GDM1 (cell line): ENCODE data around the gene WDR18.
"Not testable (repeated sequence)": the region's sequence is repeated elsewhere in the genome, so short reads cannot be mapped to it uniquely, and the experiment has no call there.

Experiments
- DNase-seq: peaks from one replicate; lab custom pipeline; 2025; lab: John Stamatoyannopoulos, UW

The WDR18 gene

DNA sequence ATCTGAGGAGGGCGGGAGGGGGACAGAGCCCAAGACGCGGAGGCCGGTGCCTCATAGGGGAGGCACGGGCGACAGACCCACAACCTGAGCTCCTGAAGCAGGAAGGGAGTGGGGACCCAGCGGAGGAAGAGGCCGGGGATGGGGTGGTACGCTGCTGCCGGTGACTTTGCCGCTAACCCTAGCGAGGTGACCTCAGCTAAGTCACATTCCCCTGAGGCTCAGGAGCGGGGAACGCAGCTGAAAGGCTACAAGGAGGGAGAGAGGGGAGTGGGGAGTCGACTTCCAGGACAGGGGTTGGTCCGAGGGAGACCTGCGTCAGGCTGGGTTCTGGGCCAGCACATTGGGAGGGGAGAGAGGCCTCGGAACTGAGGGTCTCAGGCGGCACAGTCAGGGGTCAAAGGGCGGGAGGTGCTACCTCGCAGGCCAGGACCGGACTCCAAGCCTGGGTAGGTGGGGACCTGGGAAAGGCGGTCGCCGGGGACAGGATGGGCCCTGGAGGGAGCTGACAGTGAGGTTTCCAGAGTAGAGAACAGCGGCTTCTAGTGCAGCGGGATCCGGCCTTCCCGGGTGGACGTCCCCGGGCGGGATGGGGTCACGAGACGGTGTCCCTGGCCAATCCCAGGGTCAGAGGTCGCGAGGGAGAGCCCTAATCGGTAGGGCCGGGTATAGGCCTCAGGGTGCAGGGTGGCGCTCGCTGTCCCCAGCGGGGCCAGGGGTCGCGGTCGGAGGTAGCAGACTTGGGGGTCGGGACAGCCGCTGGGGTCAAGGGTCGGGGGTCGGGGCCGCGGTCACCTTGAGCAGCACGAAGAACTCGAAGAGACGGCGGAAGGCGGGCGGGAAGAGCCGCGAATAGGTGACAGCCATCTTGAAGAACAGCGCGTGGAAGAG is 36.1 kb downstream of the WDR18 start:
- no peak for DNase-seq

- peak; percentile 97 for DNase-seq
Measured at GRCh38 chr19:1020868-1021425, 36.8 kb downstream of the WDR18 start, which contains the start of gene TMEM259. Gene TMEM259, minus strand, starts transcription at chr19:1021123. Its CDS starts 127 bp downstream, at chr19:1020996.

DNA sequence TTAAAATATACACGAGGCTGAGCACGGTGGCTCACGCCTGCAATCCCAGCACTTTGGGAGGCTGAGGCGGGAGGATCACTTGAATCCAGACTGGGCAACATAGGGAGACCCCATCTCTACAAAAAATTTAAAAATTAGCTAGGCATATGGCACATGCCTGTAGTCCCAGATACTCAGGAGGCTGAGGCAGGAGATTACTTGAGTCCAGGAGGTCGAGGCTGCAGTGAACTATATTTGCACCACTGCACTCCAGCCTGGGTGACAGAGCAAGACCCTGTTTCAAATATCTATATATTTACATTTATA is 39.7 kb downstream of the WDR18 start:
- not testable (repeated sequence) for DNase-seq

GRCh38 chr19:1025080-1025479 is 40.9 kb downstream of the WDR18 start:
- not testable (repeated sequence) for DNase-seq

GRCh38 chr19:1025960-1026782 is 42.0 kb downstream of the WDR18 start, which contains the start of gene CNN2:
Gene CNN2, plus strand, starts transcription at chr19:1026608. Its CDS starts 54 bp downstream, at chr19:1026662.
- DNase-seq, result peak; percentile 78

DNA sequence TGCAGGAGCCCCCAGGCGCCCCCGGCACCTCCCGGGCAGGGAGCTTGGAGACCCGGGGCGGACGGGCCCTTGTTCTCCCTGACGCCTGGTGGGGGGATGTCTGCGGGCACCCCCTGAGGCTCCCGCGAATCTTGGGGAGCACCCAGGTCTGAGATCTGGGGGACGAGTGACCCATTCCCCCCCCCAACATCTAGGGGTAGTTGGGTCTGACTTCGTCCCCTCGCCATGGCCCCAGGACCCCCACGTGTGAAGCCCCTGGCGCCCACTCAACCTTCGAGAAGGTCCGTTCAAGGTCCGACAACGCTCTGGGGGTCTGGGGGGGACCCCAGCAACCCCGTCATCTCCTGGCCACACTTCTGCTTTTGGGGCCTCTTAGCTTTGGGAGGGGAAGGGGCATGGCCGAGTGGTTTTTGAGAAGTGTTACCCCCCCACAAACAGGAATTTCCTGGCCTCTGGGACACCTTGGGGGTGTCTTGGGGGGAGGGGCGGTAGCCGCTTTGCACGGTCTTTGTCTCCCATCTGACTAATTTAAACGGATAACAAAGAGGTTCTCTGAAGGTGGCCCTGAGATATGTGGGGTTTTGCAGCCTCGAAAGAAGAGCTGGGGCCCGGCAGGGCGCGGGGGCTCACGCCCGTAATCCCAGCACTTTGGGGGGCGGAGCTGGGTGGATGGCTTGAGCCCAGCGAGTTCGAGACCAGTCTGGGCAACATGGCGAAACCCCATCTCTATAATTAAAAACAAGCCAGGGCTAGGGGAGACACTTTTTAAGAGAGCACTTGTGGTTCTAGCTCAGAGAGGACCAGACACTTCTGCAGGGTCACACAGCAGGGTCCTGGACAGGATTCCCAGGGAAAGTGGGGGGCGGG is 42.9 kb downstream of the WDR18 start:
- DNase-seq, result peak; percentile 23

DNA sequence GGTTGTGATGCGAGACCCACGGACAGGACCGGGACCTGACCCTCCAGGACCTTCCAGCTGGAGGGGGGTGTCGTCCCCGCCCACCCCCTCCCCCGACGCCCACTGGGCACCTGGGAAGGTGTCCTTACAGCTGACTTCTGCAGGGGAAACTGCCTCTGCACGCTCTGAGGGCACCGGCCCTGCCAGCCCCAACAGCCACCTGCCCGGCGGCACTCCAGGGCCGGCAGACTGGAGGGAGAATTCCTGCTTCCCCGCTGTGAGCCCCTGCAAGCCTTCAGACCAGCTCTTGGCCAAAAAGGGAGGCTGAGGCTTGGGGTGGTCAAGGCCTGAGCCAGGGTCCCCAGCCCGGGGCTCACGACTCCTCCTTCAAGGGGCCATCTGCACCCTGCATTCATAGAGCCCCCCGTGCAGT is 43.5 kb downstream of the WDR18 start:
- no peak for DNase-seq

- no peak for DNase-seq
Measured at GRCh38 chr19:1028062-1028926, 44.1 kb downstream of the WDR18 start.

DNA sequence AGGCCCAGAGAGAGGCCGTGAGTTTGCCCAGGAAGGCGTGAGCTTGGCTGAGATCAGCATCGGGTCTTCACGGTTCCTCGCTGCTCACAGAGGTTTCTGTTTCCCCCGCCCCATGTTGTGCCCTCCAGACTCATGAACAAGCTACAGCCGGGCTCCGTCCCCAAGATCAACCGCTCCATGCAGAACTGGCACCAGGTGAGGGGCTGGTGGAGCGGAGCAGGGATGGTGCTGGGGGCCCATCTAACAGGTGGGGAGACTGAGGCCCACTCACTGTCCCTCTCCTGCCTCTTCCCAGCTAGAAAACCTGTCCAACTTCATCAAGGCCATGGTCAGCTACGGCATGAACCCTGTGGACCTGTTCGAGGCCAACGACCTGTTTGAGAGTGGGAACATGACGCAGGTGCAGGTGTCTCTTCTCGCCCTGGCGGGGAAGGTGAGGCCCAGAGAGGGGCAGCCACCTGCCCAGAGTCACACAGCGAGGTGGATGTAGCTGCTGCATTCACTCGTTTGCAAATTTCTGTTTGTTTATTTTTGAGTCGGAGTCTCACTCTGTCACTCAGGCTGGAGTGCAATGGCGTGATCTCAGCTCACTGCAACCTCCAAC is 48.2 kb downstream of the WDR18 start:
- no peak for DNase-seq

DNA sequence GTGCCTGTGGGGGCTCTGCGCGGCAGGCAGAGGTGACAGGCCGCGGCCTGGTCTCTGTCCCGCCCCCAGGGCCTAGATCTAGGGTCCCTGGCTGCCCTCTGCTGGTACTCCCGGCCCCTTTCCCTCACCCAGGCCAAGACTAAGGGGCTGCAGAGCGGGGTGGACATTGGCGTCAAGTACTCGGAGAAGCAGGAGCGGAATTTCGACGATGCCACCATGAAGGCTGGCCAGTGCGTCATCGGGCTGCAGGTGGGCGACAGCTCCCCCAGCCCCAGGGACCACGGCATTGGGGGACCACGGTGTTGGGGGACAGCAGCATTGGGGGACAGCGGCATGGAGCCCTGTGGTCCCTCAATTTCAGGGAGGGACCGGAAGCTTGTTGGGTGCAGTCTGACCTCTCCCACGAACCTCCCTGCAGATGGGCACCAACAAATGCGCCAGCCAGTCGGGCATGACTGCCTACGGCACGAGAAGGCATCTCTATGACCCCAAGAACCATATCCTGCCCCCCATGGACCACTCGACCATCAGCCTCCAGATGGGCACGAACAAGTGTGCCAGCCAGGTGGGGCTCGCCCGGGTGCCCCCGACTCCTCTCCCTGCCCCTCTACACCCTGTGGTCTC is 52.0 kb downstream of the WDR18 start:
- DNase-seq, result no peak

DNA sequence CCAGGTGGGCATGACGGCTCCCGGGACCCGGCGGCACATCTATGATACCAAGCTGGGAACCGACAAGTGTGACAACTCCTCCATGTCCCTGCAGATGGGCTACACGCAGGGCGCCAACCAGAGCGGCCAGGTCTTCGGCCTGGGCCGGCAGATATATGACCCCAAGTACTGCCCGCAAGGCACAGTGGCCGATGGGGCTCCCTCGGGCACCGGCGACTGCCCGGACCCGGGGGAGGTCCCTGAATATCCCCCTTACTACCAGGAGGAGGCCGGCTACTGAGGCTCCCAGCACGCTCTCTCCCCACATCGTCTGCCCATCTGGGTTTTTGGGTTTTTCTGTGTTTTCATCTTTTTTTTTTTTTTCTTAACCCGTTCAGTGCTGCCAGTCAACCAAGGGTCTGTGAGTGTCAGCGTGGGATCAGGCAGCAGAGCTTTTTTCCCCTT is 53.5 kb downstream of the WDR18 start:
- no peak for DNase-seq

- no peak for DNase-seq
Measured at GRCh38 chr19:1038978-1039645, 55.0 kb downstream of the WDR18 start.

DNA sequence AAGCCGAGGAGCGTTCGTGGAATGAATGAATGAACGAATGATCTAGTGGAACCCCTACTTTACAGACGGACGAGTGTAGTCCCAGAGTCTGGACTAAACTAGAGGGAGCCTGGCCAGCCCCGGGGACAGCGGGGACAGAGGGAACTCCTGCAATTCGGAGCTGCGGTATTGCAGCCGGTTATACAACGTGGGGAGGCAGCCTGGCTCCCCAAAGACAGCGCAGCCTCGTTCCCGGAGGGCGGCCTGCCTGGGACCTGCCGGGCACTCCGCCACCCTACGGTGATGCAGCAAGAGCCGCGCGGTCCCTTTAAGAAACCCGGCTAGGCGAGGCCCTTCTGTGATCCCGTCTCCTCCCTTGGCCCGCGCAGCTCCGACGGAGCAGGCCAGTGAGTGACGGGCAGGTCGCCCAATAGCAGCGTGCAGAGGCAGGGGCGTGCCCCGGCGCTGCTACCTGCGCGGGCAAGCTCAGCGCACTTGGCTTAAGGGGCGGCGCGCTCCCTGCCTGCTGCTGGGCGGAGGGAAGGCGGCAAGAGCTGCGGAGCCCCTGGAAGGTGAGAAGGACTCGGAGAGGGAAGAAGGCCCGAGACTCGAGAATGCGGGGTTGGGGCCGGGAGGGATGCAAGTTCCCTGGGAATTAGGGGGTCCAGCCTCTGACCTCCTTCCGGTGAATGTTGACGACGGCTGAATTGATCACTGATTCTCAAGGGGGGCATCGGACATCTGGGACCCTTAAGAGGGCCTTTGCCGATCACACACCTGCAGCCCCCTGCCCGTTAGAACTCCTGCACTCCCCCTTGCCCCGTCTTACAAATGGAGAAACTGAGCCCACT is 55.7 kb downstream of the WDR18 start, which contains the start of gene ABCA7:
TSS of gene ABCA7 (plus strand) at position 462 of the 830 bp plus-strand sequence. CDS start 1,255 bp downstream, outside the sequence.
- DNase-seq, result peak; percentile 98

DNA sequence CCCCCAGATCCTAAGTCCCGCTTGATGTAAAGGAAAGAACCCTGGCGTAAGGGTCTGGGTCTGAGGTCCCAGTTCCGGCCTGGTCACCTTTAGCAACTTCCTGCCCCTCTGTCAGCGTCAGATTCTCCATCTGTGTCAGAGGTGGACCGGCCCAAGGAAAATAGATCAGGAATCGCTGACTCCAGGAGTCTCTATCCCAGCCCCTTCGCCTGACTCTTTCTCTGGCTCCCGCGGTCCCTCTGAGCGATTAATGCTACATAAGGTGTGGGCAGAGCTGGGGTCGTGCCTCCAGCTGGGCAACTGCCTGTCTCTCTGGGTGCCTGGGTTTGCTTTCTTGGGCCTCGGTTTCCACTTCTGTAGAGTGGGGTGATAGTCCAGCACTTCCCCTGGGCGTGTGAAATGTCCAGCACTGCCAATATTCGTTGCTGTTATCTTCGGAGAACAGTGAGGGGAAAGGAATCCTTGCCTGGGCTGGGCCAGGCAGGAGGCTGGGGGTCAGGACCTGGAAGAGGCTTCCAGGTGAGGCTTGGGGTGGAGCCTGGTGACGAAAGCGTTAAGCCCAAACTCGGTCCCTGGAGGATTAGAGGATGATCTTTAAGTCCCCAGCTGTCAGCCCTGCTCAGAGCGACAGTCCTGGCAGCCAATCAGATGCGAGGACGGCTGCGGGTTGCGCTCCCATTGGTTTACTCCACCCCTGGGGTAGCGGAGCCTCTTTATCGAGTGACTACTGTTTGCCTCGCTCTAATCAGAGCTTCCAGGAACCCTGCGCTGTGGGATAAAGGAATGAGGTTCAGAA is 56.5 kb downstream of the WDR18 start:
- DNase-seq, result peak; percentile 78

DNA sequence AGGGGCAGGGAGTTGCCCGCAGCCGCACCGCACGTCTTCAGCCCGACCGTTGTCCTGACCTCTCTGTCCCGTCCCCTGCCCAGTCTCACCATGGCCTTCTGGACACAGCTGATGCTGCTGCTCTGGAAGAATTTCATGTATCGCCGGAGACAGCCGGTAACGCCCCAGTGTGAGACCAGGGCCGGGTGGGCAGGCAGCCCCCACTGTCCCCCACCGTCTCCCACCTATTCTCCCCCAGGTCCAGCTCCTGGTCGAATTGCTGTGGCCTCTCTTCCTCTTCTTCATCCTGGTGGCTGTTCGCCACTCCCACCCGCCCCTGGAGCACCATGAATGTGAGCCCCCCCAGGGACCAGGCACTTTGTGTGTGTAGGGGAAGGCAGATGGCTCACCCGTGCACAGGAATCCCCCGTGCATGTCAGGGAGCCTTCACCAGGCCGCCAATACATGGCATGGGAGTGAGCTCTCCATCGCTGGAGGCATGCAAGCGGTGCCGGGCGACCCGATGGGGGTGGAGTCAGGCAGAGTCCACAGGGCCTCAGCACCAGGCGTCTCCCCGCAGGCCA is 57.2 kb downstream of the WDR18 start:
- no peak for DNase-seq

DNA sequence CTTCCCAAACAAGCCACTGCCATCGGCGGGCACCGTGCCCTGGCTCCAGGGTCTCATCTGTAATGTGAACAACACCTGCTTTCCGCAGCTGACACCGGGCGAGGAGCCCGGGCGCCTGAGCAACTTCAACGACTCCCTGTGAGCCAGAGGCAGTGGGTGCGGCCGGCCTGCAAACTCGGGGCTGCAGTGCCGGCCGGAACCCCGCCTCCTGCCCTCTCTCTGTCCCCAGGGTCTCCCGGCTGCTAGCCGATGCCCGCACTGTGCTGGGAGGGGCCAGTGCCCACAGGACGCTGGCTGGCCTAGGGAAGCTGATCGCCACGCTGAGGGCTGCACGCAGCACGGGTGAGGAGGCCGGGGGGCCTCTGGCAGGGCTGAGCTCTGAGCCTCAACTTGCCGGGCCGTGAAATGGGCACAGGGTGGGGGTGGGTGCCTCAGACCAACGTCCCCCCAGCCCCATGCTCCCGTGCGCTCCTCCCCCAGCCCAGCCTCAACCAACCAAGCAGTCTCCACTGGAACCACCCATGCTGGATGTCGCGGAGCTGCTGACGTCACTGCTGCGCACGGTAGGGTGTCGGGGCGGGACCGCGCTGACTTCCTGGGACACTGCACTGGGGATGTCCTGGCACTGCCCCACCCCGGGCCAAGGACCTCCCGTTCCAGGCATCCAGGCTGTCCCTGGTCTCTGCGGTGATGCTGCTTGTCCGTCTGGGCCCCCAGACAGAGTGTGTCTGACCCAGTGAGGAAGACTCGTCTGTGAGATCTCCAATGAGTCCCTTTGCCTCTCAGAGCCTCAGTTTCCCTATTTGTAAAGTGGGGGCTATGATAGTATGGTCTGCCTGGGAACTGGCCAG is 57.9 kb downstream of the WDR18 start:
- DNase-seq, result no peak
